Measurements from ENCODE around the gene LYPD6B.

GRCh38 chr2:149136111-149136510 lies 97.6 kb downstream of the LYPD6B start:
- TF ChIP-seq EZH2phosphoT487 (IDR thresholded peaks at IDR 0.05; ENCODE audit: borderline replicate concordance, low read depth, low read length) = no peak
- TF ChIP-seq CTCF (conservative IDR thresholded peaks at IDR 0.05; ENCODE audit: low read length) = no peak
